Endothelial cell of umbilical vein (primary cell): Measurements from ENCODE around the gene CCDC60. TPM values are rescaled to one million over a fixed set of nuclear protein-coding genes. Genes with fewer than 3 reads are reported as not detected.

Source experiments
- BruUV-seq: library from RNA; stranded (reverse); fragments of 400-500 nt; replicated peaks from 2 replicates; lab custom pipeline; 2021; lab: Mats Ljungman, UMichigan
- CTCF ChIA-PET: fragments of 300-600, 350-600 bp; sonication (Branson Sonifier 250); formaldehyde crosslinking; loops from one replicate; lab custom pipeline; 2021; ENCODE audit warnings: antibody characterized with exemption, inconsistent platforms; lab: Charles Lee
- POLR2A ChIA-PET: fragments of 300-600, 350-600 bp; sonication (Branson Sonifier 250); formaldehyde crosslinking; loops from one replicate; lab custom pipeline; 2021; ENCODE audit warnings: antibody characterized with exemption, inconsistent platforms; lab: Charles Lee
- DNase-seq: peaks from one replicate; pipeline ENCODE4 v3.0.0-alpha.2; 2011; ENCODE audit warnings: low read depth, low spot score
- FAIRE-seq: peaks from 2 replicates; lab custom pipeline; 2011; peaks lifted over from hg19 to GRCh38; lab: Jason Lieb, UNC
- H2AFZ ChIP-seq: 2 replicates; pipeline ENCODE4 v1.6.0; 2012; ENCODE audit warnings: low read depth, low read length, control low read depth, inconsistent platforms
- H3K27ac ChIP-seq: 2 replicates; pipeline ENCODE4 v1.5.1; 2011; ENCODE audit warnings: low read depth, mild to moderate bottlenecking, control low read depth, low read length, moderate library complexity; ENCODE audit not compliant: insufficient read depth
- H3K27me3 ChIP-seq, 2 experiments: 2 replicates each; pipeline versions ENCODE4 v1.6.0 to v1.6.1; 2011; ENCODE audit warnings: low read length in 2 of 2, mixed read lengths in 1 of 2; ENCODE audit not compliant: control insufficient read depth in 2 of 2, insufficient read depth in 2 of 2
- H3K36me3 ChIP-seq, 2 experiments: 2 replicates in 1 of 2; 3 replicates in 1 of 2; pipeline ENCODE4 v1.5.1; 2011; ENCODE audit warnings: low read length in 2 of 2, mild to moderate bottlenecking in 1 of 2, moderate library complexity in 1 of 2; ENCODE audit not compliant: control insufficient read depth in 2 of 2, insufficient read depth in 2 of 2; ENCODE audit errors: extremely low read depth in 1 of 2
- H3K4me1 ChIP-seq: 3 replicates; pipeline ENCODE4 v1.5.1; 2011; ENCODE audit warnings: mild to moderate bottlenecking, low read length; ENCODE audit not compliant: control insufficient read depth, insufficient read depth; ENCODE audit errors: extremely low read depth
- H3K4me2 ChIP-seq: 2 replicates; pipeline ENCODE4 v1.6.1; 2011; ENCODE audit warnings: low read length, control low read depth, mixed read lengths; ENCODE audit not compliant: insufficient read depth
- H3K4me3 ChIP-seq, 3 experiments: fragments of 200-600 bp in 1 of 3; sonication (generic), shearing (Covaris generic) in 1 of 3; replicated peaks in 1 of 3; 2 replicates each; pipeline ENCODE4 v1.5.1; 2011 to 2016; ENCODE audit warnings: control low read depth in 3 of 3, low read length in 3 of 3, mild to moderate bottlenecking in 2 of 3, inconsistent platforms in 1 of 3, low read depth in 1 of 3, moderate library complexity in 1 of 3; ENCODE audit not compliant: insufficient read depth in 1 of 3
- H3K79me2 ChIP-seq: 2 replicates; pipeline ENCODE4 v1.6.0; 2012; ENCODE audit warnings: low read length, inconsistent platforms; ENCODE audit not compliant: control insufficient read depth, insufficient read depth
- H3K9ac ChIP-seq: replicated peaks from 2 replicates; pipeline ENCODE3; 2011; ENCODE audit warnings: low read length, control low read depth; ENCODE audit not compliant: insufficient read depth; ENCODE audit errors: extremely low read depth
- H3K9me1 ChIP-seq: replicated peaks from 3 replicates; pipeline ENCODE4 v1.6.0; 2011; ENCODE audit warnings: mild to moderate bottlenecking, low read length; ENCODE audit not compliant: control insufficient read depth, insufficient read depth; ENCODE audit errors: extremely low read depth
- H3K9me3 ChIP-seq: replicated peaks from 2 replicates; pipeline ENCODE4 v1.5.1; 2012; ENCODE audit warnings: low read length, inconsistent platforms; ENCODE audit not compliant: control insufficient read depth, insufficient read depth
- H4K20me1 ChIP-seq: replicated peaks from 2 replicates; pipeline ENCODE3; 2011; ENCODE audit warnings: mild to moderate bottlenecking, low read length; ENCODE audit not compliant: control insufficient read depth, insufficient read depth; ENCODE audit errors: extremely low read depth
- CTCF ChIP-seq, 2 donors: IDR thresholded peaks; 1 replicate in 1 of 2; 2 replicates in 1 of 2; pipeline ENCODE4 v1.5.1; 2011; ENCODE audit warnings: low read length in 2 of 2, mild to moderate bottlenecking in 2 of 2, moderate library complexity in 2 of 2, control low read depth in 1 of 2, inconsistent platforms in 1 of 2, low read depth in 1 of 2; ENCODE audit not compliant: insufficient read depth in 1 of 2; ENCODE audit errors: extremely low read depth in 1 of 2
- EZH2 ChIP-seq: IDR thresholded peaks from 2 replicates; pipeline ENCODE4 v1.6.1; 2012; ENCODE audit warnings: borderline replicate concordance, low read depth, mild to moderate bottlenecking, moderate library complexity, low read length, inconsistent platforms; ENCODE audit not compliant: severe bottlenecking
- FOS ChIP-seq: IDR thresholded peaks from 2 replicates; pipeline ENCODE4 v1.6.1; 2011; ENCODE audit warnings: mild to moderate bottlenecking, low read length, moderate library complexity, borderline replicate concordance; ENCODE audit not compliant: insufficient read depth
- GATA2 ChIP-seq: IDR thresholded peaks from 2 replicates; pipeline ENCODE4 v1.7.0; 2011; ENCODE audit warnings: low read depth, mild to moderate bottlenecking, moderate library complexity, mixed read lengths, low read length; ENCODE audit not compliant: insufficient read length, insufficient read depth
- JUN ChIP-seq: IDR thresholded peaks from 2 replicates; pipeline ENCODE4 v1.6.1; 2011; ENCODE audit warnings: borderline replicate concordance, low read depth; ENCODE audit not compliant: insufficient read length, insufficient read depth
- MAX ChIP-seq: IDR thresholded peaks from 2 replicates; pipeline ENCODE4 v1.6.1; 2011; ENCODE audit not compliant: insufficient read depth, insufficient read length
- MYC ChIP-seq: IDR thresholded peaks from one replicate; pipeline ENCODE4 v1.6.1; 2011; ENCODE audit warnings: mild to moderate bottlenecking, low read depth, low read length
- POLR2A ChIP-seq: IDR thresholded peaks from 2 replicates; pipeline ENCODE4 v1.6.1; 2012; ENCODE audit warnings: low read depth, mild to moderate bottlenecking, control low read depth, low read length
- POLR2AphosphoS5 ChIP-seq: IDR thresholded peaks from 2 replicates; pipeline ENCODE4 v1.6.1; 2012; ENCODE audit warnings: low read depth, mild to moderate bottlenecking, control low read depth, low read length, moderate library complexity; ENCODE audit not compliant: insufficient read depth
- dilution Hi-C: fragments of 300-500 bp; cut with MboI; formaldehyde crosslinking; loops from one replicate; pipeline ENCODE4 v1.15.0; 2019; ENCODE audit warnings: low sequenced_read_pairs; ENCODE audit not compliant: extremely low pct_ligation_motif_present
- intact Hi-C: fragments of 100-400 bp; cut with micrococcal nuclease; formaldehyde crosslinking; loops from one replicate; pipeline ENCODE4 v1.10.0; 2022
- polyA plus RNA-seq, 4 experiments: library from polyadenylated mRNA; depleted of rRNA in 3 of 4; stranded (reverse) in 3 of 4; unstranded in 1 of 4; fragments of >200 nt; gene quantifications; 2 replicates each; pipeline versions ENCODE4 v1.2.1 to v1.2.3, GENCODE V29; 2011 to 2012; ENCODE audit warnings: missing spikeins in 1 of 4
- total RNA-seq: library from RNA; stranded (reverse); gene quantifications from 2 replicates; pipeline ENCODE4 v1.2.3, GENCODE V29; 2021

CCDC60 gene
- total and polyA plus RNA-seq, 2 donors (not counting 3 experiments of a cell fraction or from before 2014, with no cell fraction given), result not detected

DNA sequence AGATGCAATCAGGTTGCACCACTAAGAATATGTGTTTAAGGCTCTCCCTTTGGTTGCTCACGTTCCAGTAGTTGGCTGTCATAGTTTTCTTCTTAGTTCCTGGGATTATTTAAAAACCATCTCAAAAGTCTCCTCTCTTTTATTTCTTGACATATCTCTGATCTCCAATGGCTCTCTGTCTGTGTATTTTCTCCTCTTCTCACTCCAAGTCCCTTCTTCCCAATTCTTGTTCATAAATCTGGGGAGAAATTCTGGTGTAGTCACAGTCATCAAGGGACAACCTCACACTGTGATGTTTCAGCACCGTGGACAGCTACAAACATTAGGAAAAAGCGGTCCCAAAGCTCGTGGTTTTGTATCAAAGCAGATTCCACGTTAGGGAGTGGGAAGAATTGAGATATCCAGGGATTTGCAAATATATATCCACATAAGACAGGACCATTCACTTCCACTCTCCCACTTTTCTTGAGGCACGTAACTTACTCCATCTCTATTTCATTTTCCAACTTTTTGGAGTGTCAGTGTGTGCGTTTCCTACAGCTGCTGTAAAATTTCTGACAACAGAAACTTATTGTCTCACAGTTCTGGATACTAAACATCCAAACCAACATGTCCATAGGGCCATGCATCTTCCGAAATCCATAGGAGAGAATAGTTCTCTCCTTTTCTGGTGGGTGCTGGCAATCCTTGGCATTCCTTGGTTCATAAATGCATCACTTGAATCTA lies 178.4 kb downstream of the CCDC60 start:
- POLR2A ChIA-PET, result no interaction called here
- Histone ChIP-seq H3K4me2 (no peak overlapping the region), H3K4me1 (no peaks in the 10 kb centered on the region), H3K27ac (no peak overlapping the region), H4K20me1 (no peaks in the 10 kb centered on the region), H2AFZ (no peak overlapping the region), H3K4me3 (no peak overlapping the region), H3K36me3 (no peaks in the 10 kb centered on the region), H3K9me3 (no peaks in the 10 kb centered on the region), H3K9me1 (no peaks in the 10 kb centered on the region), H3K27me3 (no peaks in the 10 kb centered on the region), H3K9ac (no peak overlapping the region), H3K79me2 (no peaks in the 10 kb centered on the region)
- no peak for FAIRE-seq
- no peak for TF ChIP-seq FOS
- no peak for TF ChIP-seq POLR2AphosphoS5
- no peak for TF ChIP-seq MAX
- TF ChIP-seq MYC, result no peak
- no peak for TF ChIP-seq CTCF (IDR thresholded peaks at IDR 0.05; ENCODE audit: extremely low read depth in 1 of 2, insufficient read depth in 1 of 2, low read depth in 1 of 2, low read length in 2 of 2)
- no peak for TF ChIP-seq JUN
- no peak for TF ChIP-seq EZH2
- TF ChIP-seq POLR2A, result no peak
- no peak for TF ChIP-seq GATA2
- dilution Hi-C loops, result no loop called here
- CTCF ChIA-PET, result no interaction called here
- DNase-seq, result no peak
- BruUV-seq, result no TSS peak
- intact Hi-C loops, result no loop called here
